Prostate gland (tissue), 2 donors: ENCODE data around the gene SUSD5.

Source experiments
- POLR2A ChIP-seq: fragments of 450-650 bp; IDR thresholded peaks from one replicate; pipeline ENCODE4 v1.6.1; 2016; ENCODE audit warnings: antibody characterized with exemption, mild to moderate bottlenecking
- POLR2AphosphoS5 ChIP-seq: sonication (generic); formaldehyde crosslinking; IDR thresholded peaks from one replicate; pipeline ENCODE4 v1.6.1; 2017; ENCODE audit warnings: antibody characterized with exemption
- TF ChIP-seq, protein P1 (sequence below), 4 experiments: fragments of 200-600 bp in 2 of 4; fragments of 450-650 bp in 2 of 4; sonication (generic) in 2 of 4; IDR thresholded peaks; 1 replicate in 3 of 4; 2 replicates in 1 of 4; pipeline ENCODE4 v1.5.1; 2016 to 2019; ENCODE audit warnings: antibody characterized with exemption in 4 of 4, mild to moderate bottlenecking in 2 of 4, moderate library complexity in 2 of 4

DNA sequence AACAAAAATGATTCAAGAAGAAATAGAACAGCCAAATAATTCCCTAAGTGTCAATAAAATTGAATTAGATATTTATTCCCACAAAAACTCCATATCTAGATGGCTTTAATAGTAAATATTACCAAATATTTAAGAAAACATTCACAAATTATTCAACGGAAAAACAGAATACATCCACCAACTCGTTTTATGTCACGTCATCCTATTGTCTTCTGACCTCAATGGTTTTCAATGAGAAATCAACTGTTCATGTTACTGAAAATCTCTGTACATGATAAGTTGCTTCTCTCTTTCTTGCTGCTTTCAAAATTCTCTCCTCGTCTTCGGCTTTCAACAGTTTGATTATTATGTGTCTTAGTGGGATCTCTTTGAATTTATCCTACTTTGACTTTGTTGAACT lies 41.5 kb upstream of the SUSD5 start:
- TF ChIP-seq, protein P1, sequence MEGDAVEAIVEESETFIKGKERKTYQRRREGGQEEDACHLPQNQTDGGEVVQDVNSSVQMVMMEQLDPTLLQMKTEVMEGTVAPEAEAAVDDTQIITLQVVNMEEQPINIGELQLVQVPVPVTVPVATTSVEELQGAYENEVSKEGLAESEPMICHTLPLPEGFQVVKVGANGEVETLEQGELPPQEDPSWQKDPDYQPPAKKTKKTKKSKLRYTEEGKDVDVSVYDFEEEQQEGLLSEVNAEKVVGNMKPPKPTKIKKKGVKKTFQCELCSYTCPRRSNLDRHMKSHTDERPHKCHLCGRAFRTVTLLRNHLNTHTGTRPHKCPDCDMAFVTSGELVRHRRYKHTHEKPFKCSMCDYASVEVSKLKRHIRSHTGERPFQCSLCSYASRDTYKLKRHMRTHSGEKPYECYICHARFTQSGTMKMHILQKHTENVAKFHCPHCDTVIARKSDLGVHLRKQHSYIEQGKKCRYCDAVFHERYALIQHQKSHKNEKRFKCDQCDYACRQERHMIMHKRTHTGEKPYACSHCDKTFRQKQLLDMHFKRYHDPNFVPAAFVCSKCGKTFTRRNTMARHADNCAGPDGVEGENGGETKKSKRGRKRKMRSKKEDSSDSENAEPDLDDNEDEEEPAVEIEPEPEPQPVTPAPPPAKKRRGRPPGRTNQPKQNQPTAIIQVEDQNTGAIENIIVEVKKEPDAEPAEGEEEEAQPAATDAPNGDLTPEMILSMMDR (IDR thresholded peaks at IDR 0.05): no peak
- TF ChIP-seq POLR2A: no peak
- no peak for TF ChIP-seq POLR2AphosphoS5
